Measurements from ENCODE around the gene PGK1.

DNA sequence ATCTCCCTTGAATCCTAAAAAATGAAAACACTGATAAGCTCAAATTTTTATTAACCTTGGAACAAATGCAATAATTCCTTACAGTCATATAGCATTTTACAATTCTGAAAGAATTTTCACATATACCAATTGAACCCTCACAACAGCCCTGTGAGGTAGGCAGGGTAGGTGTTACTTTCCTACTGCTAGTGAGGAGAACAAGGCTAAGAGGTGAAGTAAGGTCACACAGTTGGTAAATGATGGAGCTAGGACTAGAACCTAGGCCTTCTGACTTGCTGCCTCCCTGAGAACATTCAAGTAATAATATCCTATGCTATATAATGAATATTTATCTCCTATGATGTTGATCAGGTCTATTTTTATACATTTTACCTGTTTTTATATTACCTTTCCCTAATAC lies 25.7 kb downstream of the PGK1 start:
- TF ChIP-seq, protein P1, sequence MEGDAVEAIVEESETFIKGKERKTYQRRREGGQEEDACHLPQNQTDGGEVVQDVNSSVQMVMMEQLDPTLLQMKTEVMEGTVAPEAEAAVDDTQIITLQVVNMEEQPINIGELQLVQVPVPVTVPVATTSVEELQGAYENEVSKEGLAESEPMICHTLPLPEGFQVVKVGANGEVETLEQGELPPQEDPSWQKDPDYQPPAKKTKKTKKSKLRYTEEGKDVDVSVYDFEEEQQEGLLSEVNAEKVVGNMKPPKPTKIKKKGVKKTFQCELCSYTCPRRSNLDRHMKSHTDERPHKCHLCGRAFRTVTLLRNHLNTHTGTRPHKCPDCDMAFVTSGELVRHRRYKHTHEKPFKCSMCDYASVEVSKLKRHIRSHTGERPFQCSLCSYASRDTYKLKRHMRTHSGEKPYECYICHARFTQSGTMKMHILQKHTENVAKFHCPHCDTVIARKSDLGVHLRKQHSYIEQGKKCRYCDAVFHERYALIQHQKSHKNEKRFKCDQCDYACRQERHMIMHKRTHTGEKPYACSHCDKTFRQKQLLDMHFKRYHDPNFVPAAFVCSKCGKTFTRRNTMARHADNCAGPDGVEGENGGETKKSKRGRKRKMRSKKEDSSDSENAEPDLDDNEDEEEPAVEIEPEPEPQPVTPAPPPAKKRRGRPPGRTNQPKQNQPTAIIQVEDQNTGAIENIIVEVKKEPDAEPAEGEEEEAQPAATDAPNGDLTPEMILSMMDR (conservative IDR thresholded peaks at IDR 0.05 in 1 of 2, IDR thresholded peaks at IDR 0.05 in 1 of 2; ENCODE audit: low read depth in 1 of 2, low read length in 2 of 2), result no peak
- TF ChIP-seq EZH2 (IDR thresholded peaks at IDR 0.05; ENCODE audit: low read length, missing control alignments), result no peak

Measured in fibroblast of lung (primary cell).